Measurements from ENCODE around the gene SERPINB13. TPM values are rescaled to one million over a fixed set of nuclear protein-coding genes. Genes with fewer than 3 reads are reported as not detected.
"Not testable (repeated sequence)": the region's sequence is repeated elsewhere in the genome, so short reads cannot be mapped to it uniquely, and the experiment has no call there.

Gene SERPINB13
- polyA plus RNA-seq, 1 experiment = not detected

DNA sequence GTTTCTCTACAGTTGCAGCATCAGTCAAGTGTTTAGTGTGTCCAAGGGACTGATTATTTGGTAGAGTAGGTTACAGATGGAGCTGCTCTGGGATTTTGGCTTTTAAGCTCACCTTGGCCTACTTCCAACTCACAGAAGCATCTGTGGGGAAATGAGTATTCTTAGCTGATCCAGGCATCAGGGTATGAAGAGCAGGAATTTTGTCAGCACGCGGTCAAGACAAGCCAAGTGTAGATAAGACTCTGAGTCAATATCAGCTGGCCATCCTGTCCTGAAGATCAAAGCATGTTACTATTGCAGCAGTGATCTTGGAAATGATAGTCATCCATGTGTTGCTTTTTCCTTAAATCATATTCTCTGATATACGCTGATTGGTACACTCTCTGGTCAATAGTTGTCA lies 32.5 kb downstream of the SERPINB13 start:
- CTCF ChIA-PET = interaction anchor here (0.6 kb wide), 1 partner anchor 68 kb away, joined by 4 read pairs; no protein-coding TSS in a partner anchor

GRCh38 chr18:63624863-63625262 lies 37.7 kb downstream of the SERPINB13 start:
- POLR2A ChIA-PET = no interaction called here
- no peak for TF ChIP-seq CTCF (IDR thresholded peaks at IDR 0.05; ENCODE audit: insufficient read depth, low read depth, low read length)
- no peaks in the 10 kb centered on the region for H3K36me3 ChIP-seq (ENCODE audit: control insufficient read depth, insufficient read depth, low read length)
- no peak overlapping the region for H3K4me3 ChIP-seq (ENCODE audit: low read depth, low read length)
- no peak for DNase-seq (ENCODE audit: low read depth)
- CTCF ChIA-PET = no interaction called here
- H3K27me3 ChIP-seq (ENCODE audit: control insufficient read depth, insufficient read depth, low read length) = no peaks in the 10 kb centered on the region

More for the DNA sequence above, 32.5 kb downstream of the SERPINB13 start:
- POLR2A ChIA-PET = no interaction called here
- Histone ChIP-seq H3K27me3 (ENCODE audit: control insufficient read depth, insufficient read depth, low read length) (no peaks in the 10 kb centered on the region), H3K4me3 (ENCODE audit: low read depth, low read length) (no peak overlapping the region), H3K36me3 (ENCODE audit: control insufficient read depth, insufficient read depth, low read length) (no peaks in the 10 kb centered on the region)
- DNase-seq (ENCODE audit: low read depth) = no peak
- TF ChIP-seq CTCF (IDR thresholded peaks at IDR 0.05; ENCODE audit: insufficient read depth, low read depth, low read length) = no peak

DNA sequence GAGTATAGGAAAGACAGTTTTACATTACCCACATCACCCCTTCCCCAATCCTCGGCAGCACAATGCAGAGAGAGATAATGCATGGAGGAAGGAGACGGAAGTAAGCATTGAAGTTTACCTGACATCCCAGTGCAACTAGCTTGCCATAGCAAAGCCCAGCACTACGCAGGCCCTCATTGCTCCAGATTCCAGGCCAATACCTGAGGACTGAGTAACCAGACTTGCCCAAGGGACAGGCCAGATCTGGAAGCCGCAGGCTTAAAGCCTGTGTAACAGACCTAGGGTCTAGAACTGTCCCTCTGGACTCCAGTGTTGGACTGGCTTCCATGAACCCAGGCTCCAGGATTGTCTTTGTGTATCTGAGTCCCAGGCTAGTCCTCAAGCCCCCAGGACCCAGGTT lies 39.3 kb downstream of the SERPINB13 start:
- no peak for DNase-seq (ENCODE audit: low read depth)
- CTCF ChIA-PET = no interaction called here
- no peak overlapping the region for H3K4me3 ChIP-seq (ENCODE audit: low read depth, low read length)
- no peak for TF ChIP-seq CTCF (IDR thresholded peaks at IDR 0.05; ENCODE audit: insufficient read depth, low read depth, low read length)
- no peaks in the 10 kb centered on the region for H3K36me3 ChIP-seq (ENCODE audit: control insufficient read depth, insufficient read depth, low read length)
- no peaks in the 10 kb centered on the region for H3K27me3 ChIP-seq (ENCODE audit: control insufficient read depth, insufficient read depth, low read length)
- POLR2A ChIA-PET = no interaction called here

GRCh38 chr18:63627819-63628218 lies 40.7 kb downstream of the SERPINB13 start:
- POLR2A ChIA-PET = no interaction called here
- no peaks in the 10 kb centered on the region for H3K36me3 ChIP-seq (ENCODE audit: control insufficient read depth, insufficient read depth, low read length)
- no peaks in the 10 kb centered on the region for H3K27me3 ChIP-seq (ENCODE audit: control insufficient read depth, insufficient read depth, low read length)
- CTCF ChIA-PET = no interaction called here
- no peak for DNase-seq (ENCODE audit: low read depth)
- no peak for TF ChIP-seq CTCF (IDR thresholded peaks at IDR 0.05; ENCODE audit: insufficient read depth, low read depth, low read length)
- H3K4me3 ChIP-seq (ENCODE audit: low read depth, low read length) = no peak overlapping the region

GRCh38 chr18:63637703-63638102 lies 50.6 kb downstream of the SERPINB13 start:
- DNase-seq (ENCODE audit: low read depth) = no peak
- CTCF ChIA-PET = no interaction called here
- no peak for TF ChIP-seq CTCF (IDR thresholded peaks at IDR 0.05; ENCODE audit: insufficient read depth, low read depth, low read length)
- POLR2A ChIA-PET = no interaction called here
- Histone ChIP-seq H3K27me3 (ENCODE audit: control insufficient read depth, insufficient read depth, low read length) (no peaks in the 10 kb centered on the region), H3K36me3 (ENCODE audit: control insufficient read depth, insufficient read depth, low read length) (no peaks in the 10 kb centered on the region), H3K4me3 (ENCODE audit: low read depth, low read length) (no peak overlapping the region)

DNA sequence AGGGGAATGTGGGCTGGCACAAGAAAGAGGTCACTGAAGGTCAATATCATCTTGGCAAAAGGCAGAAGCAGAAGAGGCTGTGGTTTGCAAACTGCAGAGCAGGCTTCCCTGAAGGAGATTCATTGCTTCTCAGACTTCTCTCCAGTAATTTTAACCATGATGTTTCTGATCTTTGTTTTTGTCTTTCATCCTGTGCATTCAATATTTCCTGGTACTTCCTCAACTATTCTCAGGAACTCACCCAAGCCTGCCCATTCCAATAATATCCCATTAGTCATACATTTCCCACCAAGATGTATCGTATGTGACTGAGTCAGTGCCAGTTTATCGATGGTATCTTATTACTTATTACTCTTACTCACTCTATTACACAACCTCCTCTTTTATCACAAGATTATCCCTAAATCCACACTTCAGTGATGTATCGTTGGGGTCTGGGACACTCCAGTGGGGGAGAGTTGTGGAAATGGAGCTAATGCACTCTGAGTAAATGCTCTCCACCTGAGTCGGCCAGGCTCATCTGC lies 54.1 kb downstream of the SERPINB13 start:
- CTCF ChIA-PET; DNase-seq (ENCODE audit: low read depth); POLR2A ChIA-PET; H3K4me3 ChIP-seq (ENCODE audit: low read depth, low read length); H3K27me3 ChIP-seq (ENCODE audit: control insufficient read depth, insufficient read depth, low read length); H3K36me3 ChIP-seq (ENCODE audit: control insufficient read depth, insufficient read depth, low read length): not testable (repeated sequence)

GRCh38 chr18:63642668-63643356 lies 55.7 kb downstream of the SERPINB13 start:
- POLR2A ChIA-PET; H3K27me3 ChIP-seq (ENCODE audit: control insufficient read depth, insufficient read depth, low read length); CTCF ChIA-PET; H3K36me3 ChIP-seq (ENCODE audit: control insufficient read depth, insufficient read depth, low read length); DNase-seq (ENCODE audit: low read depth); H3K4me3 ChIP-seq (ENCODE audit: low read depth, low read length): not testable (repeated sequence)

- DNase-seq (ENCODE audit: low read depth); CTCF ChIA-PET; H3K4me3 ChIP-seq (ENCODE audit: low read depth, low read length); H3K27me3 ChIP-seq (ENCODE audit: control insufficient read depth, insufficient read depth, low read length); POLR2A ChIA-PET; H3K36me3 ChIP-seq (ENCODE audit: control insufficient read depth, insufficient read depth, low read length): not testable (repeated sequence)
Measured at GRCh38 chr18:63644142-63644541, 57.0 kb downstream of the SERPINB13 start, which contains the start of gene SERPINB4. Gene SERPINB4 (minus strand): TSS chr18:63644256. CDS start chr18:63643577, 679 bp downstream.

Measured in BJ (cell line).